Esophagus (tissue), 2 donors: ENCODE data around the gene HCRT. TPM values are rescaled to one million over a fixed set of nuclear protein-coding genes. Genes with fewer than 3 reads are reported as not detected.
A peak's percentile ranks its signal among the peaks of the same experiment; 100 is the strongest.

Source experiments
- H3K27ac ChIP-seq, 2 donors: one replicate each; pipeline ENCODE4 v1.5.1; 2013; ENCODE audit warnings: low read depth in 2 of 2, mild to moderate bottlenecking in 2 of 2, inconsistent platforms in 1 of 2, low read length in 1 of 2, moderate library complexity in 1 of 2
- H3K27me3 ChIP-seq, 2 donors: one replicate each; pipeline ENCODE4 v1.6.1; 2013; ENCODE audit warnings: low read length in 2 of 2, control low read depth in 1 of 2, mild to moderate bottlenecking in 1 of 2; ENCODE audit not compliant: insufficient read depth in 2 of 2, control insufficient read depth in 1 of 2
- H3K36me3 ChIP-seq, 2 donors: one replicate each; pipeline ENCODE4 v1.6.1; 2013; ENCODE audit warnings: low read length in 1 of 2; ENCODE audit not compliant: control insufficient read depth in 2 of 2, insufficient read depth in 2 of 2
- H3K4me1 ChIP-seq, 2 donors: one replicate each; pipeline ENCODE4 v1.6.1; 2013; ENCODE audit warnings: low read length in 1 of 2; ENCODE audit not compliant: control insufficient read depth in 2 of 2, insufficient read depth in 2 of 2
- H3K4me3 ChIP-seq, 2 donors: one replicate each; pipeline ENCODE4 v1.5.1; 2013; ENCODE audit warnings: low read length in 2 of 2, mild to moderate bottlenecking in 2 of 2, low read depth in 1 of 2, moderate library complexity in 1 of 2
- H3K9me3 ChIP-seq, 2 donors: one replicate each; pipeline ENCODE4 v1.6.1; 2013; ENCODE audit warnings: mild to moderate bottlenecking in 2 of 2, low read depth in 1 of 2, low read length in 1 of 2, moderate library complexity in 1 of 2; ENCODE audit not compliant: control insufficient read depth in 2 of 2, insufficient read depth in 1 of 2
- WGBS, 2 donors: extraction: QIAGEN DNeasy Blood & Tissue Kit; methylation state at CpG; one replicate each; pipeline ENCODE4 v1.1.7; 2013; 5-methylcytosine and 5-hydroxymethylcytosine counted together
- polyA plus RNA-seq, 2 donors: library from polyadenylated mRNA; stranded (reverse); fragments of 200-250 nt; gene quantifications; one replicate each; pipeline ENCODE4 v1.2.3, GENCODE V29; 2013
- donor health status: healthy with polysubstance abuse.
- donor health status: Bipolar disorder and iron deficiency.

The HCRT gene
- polyA plus RNA-seq, 2 donors = not detected

DNA sequence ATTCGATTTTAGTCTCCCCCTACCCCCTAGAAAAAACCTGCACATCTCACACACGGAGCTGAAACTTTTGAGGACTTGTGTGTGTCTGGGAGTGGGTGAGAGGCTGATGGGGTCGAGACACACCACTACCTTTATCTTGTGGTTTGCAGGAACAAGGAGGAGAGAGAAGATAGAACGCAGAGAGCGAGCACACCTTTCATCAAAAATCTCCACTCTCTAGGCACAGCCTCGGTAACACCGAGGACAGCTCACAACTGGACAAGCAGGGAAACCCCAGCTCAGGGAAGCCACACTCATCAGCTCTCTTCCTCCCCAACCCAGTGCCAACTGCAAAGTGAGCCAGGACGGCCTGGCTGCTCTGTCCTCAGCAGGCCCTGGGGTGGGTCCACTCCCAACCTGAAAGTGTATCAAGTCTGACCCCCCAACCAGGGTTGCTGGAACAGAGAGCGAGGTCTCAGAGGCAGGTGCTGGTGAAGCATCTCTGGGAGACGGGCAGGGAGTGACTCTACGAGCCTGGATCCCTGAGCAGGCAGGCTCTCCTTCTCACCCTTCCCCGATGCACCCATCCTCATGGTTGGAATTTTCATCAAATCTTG, 14.3 kb upstream of the HCRT start:
- WGBS, 2 donors = 78 to 82% methylated on average over 12 of the region's 12 CpGs
- Histone ChIP-seq H3K27ac (no peak overlapping the region), H3K4me1 (peaks cover 0 to 1% of the 10 kb centered on the region in 2 donors), H3K9me3 (no peaks in the 10 kb centered on the region), H3K36me3 (peaks cover 11 to 13% of the 10 kb centered on the region in 2 donors), H3K4me3 (no peak overlapping the region), H3K27me3 (no peaks in the 10 kb centered on the region)

DNA sequence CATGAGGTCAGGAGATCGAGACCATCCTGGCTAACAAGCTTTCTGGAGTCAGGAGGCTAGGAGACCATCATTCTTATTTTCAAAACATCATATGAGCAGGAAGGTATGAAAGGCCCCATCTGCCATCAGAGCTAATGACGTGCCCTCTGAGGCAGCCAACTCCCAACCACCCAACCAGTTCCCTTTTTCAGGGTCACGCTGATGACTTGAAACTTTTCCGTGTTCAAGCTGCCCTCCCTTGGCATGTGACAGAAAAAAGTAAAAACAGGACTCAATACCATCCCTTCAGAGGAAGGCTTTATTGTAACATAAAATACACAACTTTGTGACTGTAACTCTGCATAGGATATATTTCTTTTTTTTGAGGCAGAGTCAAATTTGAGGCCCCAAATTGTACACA, 13.6 kb upstream of the HCRT start:
- 76 to 78% methylated on average over 4 of the region's 4 CpGs for WGBS, 2 donors
- Histone ChIP-seq H3K27me3 (no peaks in the 10 kb centered on the region), H3K36me3 (peaks cover 8 to 11% of the 10 kb centered on the region in 2 donors), H3K9me3 (no peaks in the 10 kb centered on the region), H3K27ac (no peak overlapping the region), H3K4me3 (no peak overlapping the region), H3K4me1 (peaks cover 2 to 3% of the 10 kb centered on the region in 2 donors)

DNA sequence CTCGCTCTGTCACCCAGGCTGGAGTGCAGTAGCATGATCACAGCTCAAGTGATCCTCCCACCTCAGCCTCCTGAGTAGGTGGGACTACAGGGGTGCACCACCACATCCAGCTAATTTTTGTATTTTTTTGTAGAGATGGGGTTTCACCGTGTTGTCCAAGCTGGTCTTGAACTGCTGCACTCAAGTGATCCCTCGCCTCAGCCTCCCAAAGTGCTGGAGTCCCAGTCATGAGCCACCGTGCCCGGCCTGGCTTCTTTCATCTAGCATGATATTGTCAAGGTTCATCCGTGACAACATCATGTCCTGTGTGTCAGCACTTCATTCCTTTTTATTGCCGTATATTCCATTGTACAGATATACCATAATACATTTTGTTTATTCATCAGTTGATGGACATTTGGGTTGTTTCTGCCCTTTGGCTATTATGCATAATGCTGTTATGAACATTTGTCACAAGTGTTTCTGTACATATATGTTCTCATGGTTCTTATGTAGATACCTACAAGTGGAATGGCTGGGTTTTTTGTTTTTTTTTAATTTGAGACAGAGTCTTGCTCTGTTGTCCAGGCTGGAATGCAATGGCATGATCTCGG, 12.4 kb upstream of the HCRT start:
- Histone ChIP-seq H3K36me3 (peaks cover 8 to 9% of the 10 kb centered on the region in 2 donors), H3K4me3 (no peak overlapping the region), H3K9me3 (no peaks in the 10 kb centered on the region), H3K27ac (no peak overlapping the region), H3K27me3 (no peaks in the 10 kb centered on the region), H3K4me1 (peaks cover 2 to 3% of the 10 kb centered on the region in 2 donors)
- WGBS, 2 donors = 91 to 92% methylated on average over 8 of the region's 8 CpGs

DNA sequence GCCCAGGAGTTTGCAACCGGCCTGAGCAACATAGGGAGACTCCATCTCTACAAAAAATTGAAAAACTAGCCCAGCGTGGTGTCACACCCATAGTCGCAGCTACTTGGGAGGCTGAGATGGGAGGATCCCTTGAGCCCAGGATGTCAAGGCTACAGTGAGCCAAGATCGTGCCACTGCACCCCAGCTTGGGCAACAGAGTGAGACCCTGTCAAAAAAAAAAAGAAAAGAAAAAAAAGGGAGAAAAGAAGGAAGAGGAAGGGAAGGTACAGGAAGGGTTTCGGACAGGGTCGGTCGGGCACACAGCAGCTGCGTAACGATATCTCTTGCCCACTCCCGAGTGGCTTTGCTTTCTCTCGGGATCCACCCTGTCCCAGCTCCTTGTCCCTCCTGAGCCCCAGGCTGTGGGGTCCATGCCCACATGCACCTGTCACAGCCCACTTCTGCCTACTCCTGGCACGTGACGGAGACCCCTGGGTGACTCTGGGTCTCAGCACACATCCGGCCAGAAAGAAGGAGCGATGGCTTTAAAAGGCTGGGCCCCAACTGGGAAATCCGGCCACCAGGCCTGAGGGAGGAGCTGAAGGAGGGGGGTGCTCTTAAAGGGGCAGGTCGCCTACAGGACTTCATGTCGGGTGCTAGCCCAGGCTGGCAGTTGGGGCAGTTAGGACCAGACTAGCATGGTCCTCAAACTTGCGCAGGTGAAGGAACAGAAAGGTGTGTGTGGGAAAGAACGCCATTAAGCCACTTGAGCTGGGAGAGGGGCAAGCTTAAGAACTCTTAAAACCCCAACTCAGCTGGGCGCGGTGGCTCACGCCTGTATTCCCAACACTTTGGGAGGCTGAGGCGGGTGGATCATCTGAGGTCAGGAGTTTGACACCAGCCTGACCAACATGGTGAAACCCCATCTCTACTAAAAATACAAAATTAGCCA, 9.0 kb upstream of the HCRT start, which contains the start of gene GHDC:
Gene GHDC (minus strand): TSS at position 526 of the 931 bp plus-strand sequence. CDS start 913 bp downstream, outside the sequence.
- Histone ChIP-seq H3K36me3 (no peaks in the 10 kb centered on the region), H3K9me3 (no peaks in the 10 kb centered on the region), H3K27me3 (no peaks in the 10 kb centered on the region), H3K4me1 (peaks cover 2 to 7% of the 10 kb centered on the region in 2 donors), H3K27ac (peak within 1 kb of the TSS; percentile 83 to 93), H3K4me3 (peak within 1 kb of the TSS; percentile 81 to 85)
- WGBS, 2 donors = 27% methylated on average over 24 of the region's 24 CpGs

GRCh38 chr17:42193216-42193968, 8.1 kb upstream of the HCRT start:
- no peaks in the 10 kb centered on the region for H3K9me3 ChIP-seq
- peak overlapping the region in 1 of 2 donors; percentile 83 for H3K27ac ChIP-seq
- peaks cover 2 to 7% of the 10 kb centered on the region in 2 donors for H3K4me1 ChIP-seq
- H3K27me3 ChIP-seq = no peaks in the 10 kb centered on the region
- H3K36me3 ChIP-seq = no peaks in the 10 kb centered on the region
- 80 to 81% methylated on average over 12 of the region's 12 CpGs for WGBS, 2 donors
- H3K4me3 ChIP-seq = peak overlapping the region; percentile 81 to 85

- no peaks in the 10 kb centered on the region for H3K9me3 ChIP-seq
- no peaks in the 10 kb centered on the region for H3K27me3 ChIP-seq
- H3K36me3 ChIP-seq = no peaks in the 10 kb centered on the region
- no peak overlapping the region for H3K4me3 ChIP-seq
- no peak overlapping the region for H3K27ac ChIP-seq
- WGBS, 2 donors = 92 to 93% methylated on average over 23 of the region's 23 CpGs
- peaks cover 2 to 7% of the 10 kb centered on the region in 2 donors for H3K4me1 ChIP-seq
Measured at GRCh38 chr17:42192189-42193126, 7.2 kb upstream of the HCRT start.

- 95% methylated on average over 5 of the region's 5 CpGs for WGBS, 2 donors
- no peaks in the 10 kb centered on the region for H3K36me3 ChIP-seq
- peaks cover 2 to 7% of the 10 kb centered on the region in 2 donors for H3K4me1 ChIP-seq
- no peaks in the 10 kb centered on the region for H3K9me3 ChIP-seq
- H3K4me3 ChIP-seq = no peak overlapping the region
- H3K27ac ChIP-seq = no peak overlapping the region
- H3K27me3 ChIP-seq = no peaks in the 10 kb centered on the region
Measured at GRCh38 chr17:42191275-42191608, 6.0 kb upstream of the HCRT start.

- no peak overlapping the region for H3K4me3 ChIP-seq
- peaks cover 2 to 7% of the 10 kb centered on the region in 2 donors for H3K4me1 ChIP-seq
- H3K9me3 ChIP-seq = no peaks in the 10 kb centered on the region
- H3K36me3 ChIP-seq = no peaks in the 10 kb centered on the region
- H3K27ac ChIP-seq = no peak overlapping the region
- no peaks in the 10 kb centered on the region for H3K27me3 ChIP-seq
- 80 to 87% methylated on average over 16 to 17 of the region's 17 CpGs for WGBS, 2 donors
Measured at GRCh38 chr17:42190491-42191274, 5.4 kb upstream of the HCRT start.
